WI38 (cell line): ENCODE data around the gene NAA50.

Experiments
- H3K4me3 ChIP-seq: 2 replicates; pipeline ENCODE4 v1.5.1; 2011; ENCODE audit warnings: low read depth, mild to moderate bottlenecking, control low read depth, low read length
- TF ChIP-seq, protein P1 (sequence below): IDR thresholded peaks from 2 replicates; pipeline ENCODE4 v1.5.1; 2012; ENCODE audit warnings: low read depth, mild to moderate bottlenecking, control low read depth, low read length

NAA50 gene

GRCh38 chr3:113719758-113720157, 26.3 kb downstream of the NAA50 start:
- H3K4me3 ChIP-seq = no peak overlapping the region
- TF ChIP-seq, protein P1, sequence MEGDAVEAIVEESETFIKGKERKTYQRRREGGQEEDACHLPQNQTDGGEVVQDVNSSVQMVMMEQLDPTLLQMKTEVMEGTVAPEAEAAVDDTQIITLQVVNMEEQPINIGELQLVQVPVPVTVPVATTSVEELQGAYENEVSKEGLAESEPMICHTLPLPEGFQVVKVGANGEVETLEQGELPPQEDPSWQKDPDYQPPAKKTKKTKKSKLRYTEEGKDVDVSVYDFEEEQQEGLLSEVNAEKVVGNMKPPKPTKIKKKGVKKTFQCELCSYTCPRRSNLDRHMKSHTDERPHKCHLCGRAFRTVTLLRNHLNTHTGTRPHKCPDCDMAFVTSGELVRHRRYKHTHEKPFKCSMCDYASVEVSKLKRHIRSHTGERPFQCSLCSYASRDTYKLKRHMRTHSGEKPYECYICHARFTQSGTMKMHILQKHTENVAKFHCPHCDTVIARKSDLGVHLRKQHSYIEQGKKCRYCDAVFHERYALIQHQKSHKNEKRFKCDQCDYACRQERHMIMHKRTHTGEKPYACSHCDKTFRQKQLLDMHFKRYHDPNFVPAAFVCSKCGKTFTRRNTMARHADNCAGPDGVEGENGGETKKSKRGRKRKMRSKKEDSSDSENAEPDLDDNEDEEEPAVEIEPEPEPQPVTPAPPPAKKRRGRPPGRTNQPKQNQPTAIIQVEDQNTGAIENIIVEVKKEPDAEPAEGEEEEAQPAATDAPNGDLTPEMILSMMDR = no peak

DNA sequence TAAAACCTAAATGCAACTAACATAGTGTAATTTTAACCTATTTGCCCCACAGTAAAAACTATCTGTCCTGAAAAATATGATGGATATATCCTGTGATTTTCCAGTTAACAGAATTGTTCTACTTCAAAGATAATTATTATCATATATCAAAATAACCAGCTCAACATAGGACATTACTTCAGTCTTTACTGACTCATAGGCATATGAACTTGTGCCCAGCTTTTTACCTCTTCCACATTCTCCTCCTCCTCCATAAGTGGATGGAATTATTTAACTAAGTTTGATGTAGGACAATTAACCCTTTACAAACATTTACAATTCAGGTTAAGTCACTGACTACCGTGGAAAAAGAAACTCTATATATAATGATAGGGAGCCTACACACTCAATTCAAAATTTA, 26.8 kb downstream of the NAA50 start:
- TF ChIP-seq, protein P1 = no peak
- H3K4me3 ChIP-seq = no peak overlapping the region

GRCh38 chr3:113717818-113718217, 28.2 kb downstream of the NAA50 start:
- TF ChIP-seq, protein P1 = no peak
- no peak overlapping the region for H3K4me3 ChIP-seq

DNA sequence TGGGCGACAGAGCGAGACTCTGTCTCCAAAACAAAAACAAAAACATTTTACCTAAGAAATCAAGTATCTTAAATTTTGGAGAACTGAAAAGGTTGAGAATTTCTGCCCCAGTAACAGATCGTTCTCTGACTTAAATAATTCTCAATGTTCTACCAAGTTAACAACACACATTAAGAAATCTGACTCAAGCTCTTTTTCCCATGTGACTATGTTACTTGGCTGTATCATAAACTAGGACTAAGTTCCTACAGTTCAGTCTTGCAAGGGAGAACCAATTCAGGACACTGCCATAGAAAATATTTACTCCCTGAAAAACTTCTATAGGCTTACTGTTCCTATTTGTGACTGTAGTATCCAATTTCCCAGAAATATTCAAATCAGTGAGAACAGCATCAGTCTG, 28.7 kb downstream of the NAA50 start:
- no peak overlapping the region for H3K4me3 ChIP-seq
- TF ChIP-seq, protein P1 = no peak

DNA sequence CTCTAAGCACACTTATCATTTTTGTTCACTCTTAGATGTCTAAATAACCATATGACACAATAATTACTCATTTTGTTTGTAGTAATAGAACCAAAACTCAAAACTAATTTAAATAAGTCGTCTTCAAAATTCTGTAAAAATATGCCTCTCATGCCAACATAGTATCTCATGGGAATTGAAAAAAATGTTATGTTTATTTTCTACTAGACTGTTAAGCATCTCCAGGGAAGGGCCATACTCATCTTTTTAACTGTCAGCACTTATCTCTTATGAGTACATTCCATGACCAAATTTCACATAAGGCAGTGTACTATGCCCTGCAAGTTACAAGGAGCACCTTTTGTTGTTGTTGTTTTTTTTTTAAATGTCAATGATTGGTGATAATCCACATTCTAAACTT, 31.3 kb downstream of the NAA50 start:
- H3K4me3 ChIP-seq = no peak overlapping the region
- TF ChIP-seq, protein P1 = no peak

GRCh38 chr3:113712129-113712528, 33.9 kb downstream of the NAA50 start:
- H3K4me3 ChIP-seq = no peak overlapping the region
- TF ChIP-seq, protein P1 = no peak

DNA sequence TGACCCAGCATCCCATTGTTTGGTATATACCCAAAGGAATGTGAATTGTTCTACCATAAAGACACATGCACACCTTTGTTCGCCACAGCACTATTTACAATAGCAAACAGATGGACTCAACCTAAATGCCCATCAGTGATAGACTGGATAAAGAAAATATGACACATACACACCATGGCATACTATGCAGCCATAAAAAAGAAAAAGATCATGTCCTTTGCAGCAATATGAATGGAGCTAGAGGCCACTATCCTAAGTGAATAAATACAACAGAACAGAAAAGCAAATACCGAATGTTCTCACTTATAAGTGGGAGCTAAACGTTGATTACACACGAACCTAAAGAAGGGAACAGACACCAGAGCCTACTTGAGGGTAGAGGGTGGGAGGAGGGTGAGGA, 38.2 kb downstream of the NAA50 start:
- TF ChIP-seq, protein P1 = no peak
- no peak overlapping the region for H3K4me3 ChIP-seq
